ENCODE results near the gene LCN10. TPM values are rescaled to one million over a fixed set of nuclear protein-coding genes. Genes with fewer than 3 reads are reported as not detected.

Gene LCN10
- total and polyA plus RNA-seq, 9 of the 15 experiments (the other 6 are each of a cell fraction or from before 2014, with no cell fraction given) = 0.10 to 0.21 (median 0.14) TPM; not detected in 6

- BruUV-seq (replicated peaks) = no TSS peak
- ATAC-seq (no peak), DNase-seq (ENCODE audit: extremely low read depth in 1 of 4, low spot score in 3 of 4) (no peak), FAIRE-seq (peak; percentile 15)
- Histone ChIP-seq H3K27me3 (ENCODE audit: control insufficient read depth in 2 of 2, insufficient read depth in 2 of 2, low read length in 2 of 2) (no peaks in the 10 kb centered on the region), H3K79me2 (ENCODE audit: control insufficient read depth, insufficient read depth, low read length) (peaks cover 72% of the 10 kb centered on the region), H3K36me3 (ENCODE audit: control insufficient read depth, insufficient read depth, low read length) (peaks cover 73% of the 10 kb centered on the region), H3K4me1 (replicated peaks in 1 of 2; ENCODE audit: control insufficient read depth in 2 of 2, insufficient read depth in 2 of 2, low read length in 2 of 2) (peaks cover 27 to 87% of the 10 kb centered on the region in 2 experiments; a peak in 4 of 5 replicates), H3K4me2 (ENCODE audit: insufficient read depth, low read length) (peak overlapping the region; percentile 95), H3K9me3 (replicated peaks; ENCODE audit: control insufficient read depth, insufficient read depth, low read depth, low read length) (no peaks in the 10 kb centered on the region), H3K9ac (ENCODE audit: insufficient read depth in 1 of 2, low read depth in 2 of 2, low read length in 2 of 2) (peak overlapping the region; percentile 90 to 100), H3K27ac (ENCODE audit: extremely low read depth, low read depth, low read length) (peak overlapping the region; percentile 97), H3K4me3 (peak overlapping the region; percentile 67; the same call in 1 of the 2 replicates), H3K9me1 (ENCODE audit: control insufficient read depth, insufficient read depth, low read length) (peaks cover 8% of the 10 kb centered on the region), H2AFZ (ENCODE audit: low read depth, low read length) (no peak overlapping the region), H4K20me1 (replicated peaks; ENCODE audit: control insufficient read depth, insufficient read depth, low read length) (peaks cover 53% of the 10 kb centered on the region)
- ChIA-PET CTCF (ENCODE audit: low intra/inter-chr PET ratio) (no interaction called here), POLR2A (interaction anchor here (0.5 to 5.3 kb wide), 5 partner anchors 8 to 212 kb away, joined by 3 to 44 read pairs (median 3); partner anchors contain the start of gene DIPK1B)
- in situ Hi-C loops (cut with MboI) = no loop called here
- intact Hi-C loops (cut with micrococcal nuclease) = no loop called here
- no peak for TF ChIP-seq DMBX1 (CRISPR knock-in tag; IDR thresholded peaks at IDR 0.05; ENCODE audit: borderline replicate concordance)
- peak; percentile 41 for TF ChIP-seq RBM39 (optimal IDR thresholded peaks at IDR 0.05; ENCODE audit: low read depth, low read length)
- TF ChIP-seq JUND (IDR thresholded peaks at IDR 0.05; ENCODE audit: borderline replicate concordance, low read depth, low read length) = peak; percentile 55; the same call in 1 of the 2 replicates
- TF ChIP-seq JUND (tag; IDR thresholded peaks at IDR 0.05; ENCODE audit: borderline replicate concordance, low read depth, low read length) = no peak
- no peak for TF ChIP-seq ZNF644 (tag; IDR thresholded peaks at IDR 0.05; ENCODE audit: low read depth)
- TF ChIP-seq ATF3 (IDR thresholded peaks at IDR 0.05) = peak; percentile 54
- TF ChIP-seq ATF3 (CRISPR knock-in tag; conservative IDR thresholded peaks at IDR 0.05) = no peak
- no peak for TF ChIP-seq ZNF174 (CRISPR knock-in tag; IDR thresholded peaks at IDR 0.05)
- TF ChIP-seq MCM3 (IDR thresholded peaks at IDR 0.05) = no peak
- peak; percentile 68 for TF ChIP-seq EGR1 (conservative IDR thresholded peaks at IDR 0.05)
- WGBS (ENCODE audit: insufficient coverage, low coverage, missing lambda C conversion rate) = 55% methylated on average over 8 of the region's 10 CpGs
Measured at GRCh38 chr9:136725612-136726011, 17.1 kb downstream of the LCN10 start.
